ENCODE measurements around the gene NUDT13. TPM values are rescaled to one million over a fixed set of nuclear protein-coding genes. Genes with fewer than 3 reads are reported as not detected.
A peak's percentile ranks its signal among the peaks of the same experiment; 100 is the strongest.
"Not testable (repeated sequence)": the region's sequence is repeated elsewhere in the genome, so short reads cannot be mapped to it uniquely, and the experiment has no call there.

The NUDT13 gene
- total and polyA plus RNA-seq, 11 donors: 1.8 to 5.8 (median 3.2) TPM

- H3K4me1 ChIP-seq: peaks cover 0 to 36% (median 17%) of the 10 kb centered on the region in 12 donors
- no peak for ATAC-seq
- H3K27ac ChIP-seq: peak overlapping the region; percentile 90 to 99 (median 97)
- peaks cover 0 to 17% (median 5%) of the 10 kb centered on the region in 9 donors for H3K36me3 ChIP-seq
- no peak for TF ChIP-seq CTCF (IDR thresholded peaks at IDR 0.05)
- TF ChIP-seq POLR2A (IDR thresholded peaks at IDR 0.05): no peak
- DNase-seq: no peak
- 24 to 34% (median 28%) methylated on average over 4 of the region's 4 CpGs for WGBS, 4 donors
- no peaks in the 10 kb centered on the region for H3K27me3 ChIP-seq
- no peaks in the 10 kb centered on the region for H3K9me3 ChIP-seq
- peak overlapping the region in 11 of 12 donors; percentile 74 to 93 (median 86) for H3K4me3 ChIP-seq
- intact Hi-C loops (cut with DNase I): loop anchor here in 8 of 10 donors (1.0 to 10.0 kb wide), 8 partner anchors 13 to 742 kb away; partner anchors contain the start of genes NUDT13 (in 4 of the 8), ECD (in 3 of the 8), FAM149B1 (in 3 of the 8) and DNAJB12 (in 1 of the 8)
Observed at GRCh38 chr10:73097305-73097670, 13.0 kb upstream of the NUDT13 start.

- peaks cover 0 to 26% (median 12%) of the 10 kb centered on the region in 12 donors for H3K4me1 ChIP-seq
- H3K36me3 ChIP-seq: peaks cover 0 to 17% (median 5%) of the 10 kb centered on the region in 9 donors
- 40 to 88% (median 58%) methylated on average over 1 of the region's 1 CpG for WGBS, 4 donors
- no peak overlapping the region for H3K4me3 ChIP-seq
- H3K27me3 ChIP-seq: no peaks in the 10 kb centered on the region
- H3K27ac ChIP-seq: peak overlapping the region in 9 of 12 donors; percentile 32 to 98 (median 95)
- no peak for ATAC-seq
- H3K9me3 ChIP-seq: no peaks in the 10 kb centered on the region
- DNase-seq: no peak
- intact Hi-C loops (cut with DNase I): loop anchor here in 8 of 10 donors (5.0 to 10.0 kb wide), 5 partner anchors 58 to 744 kb away; partner anchors contain the start of genes ECD (in 3 of the 8), FAM149B1 (in 3 of the 8) and DNAJB12 (in 1 of the 8)
- TF ChIP-seq POLR2A (IDR thresholded peaks at IDR 0.05) (no peak), CTCF (IDR thresholded peaks at IDR 0.05) (no peak)
Observed at GRCh38 chr10:73099141-73099540, 11.1 kb upstream of the NUDT13 start.

GRCh38 chr10:73106301-73106700 lies 4.0 kb upstream of the NUDT13 start:
- intact Hi-C loops (cut with DNase I): loop anchor here in 1 of 10 donors (5.0 kb wide), 1 partner anchor 61 kb away; the partner anchor contains the start of genes ECD and FAM149B1

GRCh38 chr10:73109248-73109652 lies 1.0 kb upstream of the NUDT13 start:
- DNase-seq, H3K9me3 ChIP-seq, H3K27ac ChIP-seq, H3K27me3 ChIP-seq, ATAC-seq, H3K36me3 ChIP-seq, H3K4me3 ChIP-seq: not testable (repeated sequence)
- intact Hi-C loops (cut with DNase I): loop anchor here in 1 of 10 donors (5.0 kb wide), 1 partner anchor 58 kb away; the partner anchor contains the start of genes ECD and FAM149B1
- 83 to 97% (median 89%) methylated on average over 4 of the region's 4 CpGs for WGBS, 4 donors
- H3K4me1 ChIP-seq: peaks cover 0 to 21% (median 6%) of the 10 kb centered on the region in 12 donors

More at GRCh38 chr10:73106301-73106700, 4.0 kb upstream of the NUDT13 start:
- Histone ChIP-seq H3K27ac (no peak overlapping the region), H3K4me1 (peaks cover 0 to 9% (median 1%) of the 10 kb centered on the region in 12 donors), H3K36me3 (peaks cover 0 to 11% (median 3%) of the 10 kb centered on the region in 9 donors), H3K27me3 (no peaks in the 10 kb centered on the region), H3K4me3 (no peak overlapping the region), H3K9me3 (no peaks in the 10 kb centered on the region)
- no peak for DNase-seq
- TF ChIP-seq POLR2A (IDR thresholded peaks at IDR 0.05) (no peak), CTCF (IDR thresholded peaks at IDR 0.05) (no peak)
- no peak for ATAC-seq
- 95 to 98% (median 97%) methylated on average over 3 of the region's 3 CpGs for WGBS, 4 donors

GRCh38 chr10:73112032-73112431 lies 1.8 kb downstream of the NUDT13 start:
- Histone ChIP-seq H3K4me1 (peaks cover 0 to 24% (median 6%) of the 10 kb centered on the region in 12 donors), H3K36me3 (peaks cover 0 to 18% (median 6%) of the 10 kb centered on the region in 9 donors), H3K27ac (peak overlapping the region in 11 of 12 donors; percentile 80 to 97 (median 89))
- WGBS, 4 donors: 97 to 98% (median 98%) methylated on average over 13 of the region's 13 CpGs
- H3K27me3 ChIP-seq, DNase-seq, H3K4me3 ChIP-seq, H3K9me3 ChIP-seq, ATAC-seq: not testable (repeated sequence)
- intact Hi-C loops (cut with DNase I): loop anchor here in 1 of 10 donors (10.0 kb wide), 1 partner anchor 53 kb away; the partner anchor contains the start of genes ECD and FAM149B1

Measured in heart left ventricle (tissue), 16 donors.